ENCODE data around the gene SAMHD1. TPM values are rescaled to one million over a fixed set of nuclear protein-coding genes. Genes with fewer than 3 reads are reported as not detected.

SAMHD1 gene
- total RNA-seq, 1 donor = 32.6 TPM

DNA sequence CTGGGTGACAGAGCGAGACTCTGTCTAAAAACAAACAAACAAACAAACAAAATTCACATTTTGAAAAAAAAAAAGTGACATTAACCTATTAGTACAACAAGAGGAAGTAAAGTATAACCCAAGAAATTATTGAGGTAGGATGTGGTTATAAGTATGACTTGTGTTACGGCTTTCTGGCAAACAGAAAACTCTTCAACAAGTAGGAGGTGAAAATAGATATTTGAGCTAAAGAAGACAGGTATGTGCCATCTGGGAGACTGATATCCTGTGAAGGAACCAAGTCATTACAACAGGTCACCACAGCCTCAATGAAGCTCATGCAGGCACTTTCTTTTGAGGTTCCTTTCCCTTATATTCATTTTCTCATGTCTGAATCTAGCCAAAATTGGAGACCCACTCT is 46.8 kb downstream of the SAMHD1 start:
- H3K9me3 ChIP-seq (ENCODE audit: low read depth, low read length) = no peaks in the 10 kb centered on the region
- no peak overlapping the region for H2AFZ ChIP-seq (ENCODE audit: low read length)
- H4K20me1 ChIP-seq (ENCODE audit: insufficient read depth, low read length) = no peaks in the 10 kb centered on the region
- H3K4me1 ChIP-seq (ENCODE audit: insufficient read depth, low read length) = no peaks in the 10 kb centered on the region
- no peaks in the 10 kb centered on the region for H3K79me2 ChIP-seq (ENCODE audit: insufficient read depth, low read length)
- H3K27me3 ChIP-seq (ENCODE audit: insufficient read depth, low read length) = no peaks in the 10 kb centered on the region
- no peaks in the 10 kb centered on the region for H3K36me3 ChIP-seq (ENCODE audit: insufficient read depth, low read length)
- no peak overlapping the region for H3K27ac ChIP-seq (ENCODE audit: low read depth, low read length)
- DNase-seq (ENCODE audit: insufficient read length, low spot score, missing footprints) = no peak
- no peak overlapping the region for H3K4me2 ChIP-seq (ENCODE audit: insufficient read depth, low read length)
- TF ChIP-seq, protein P1, sequence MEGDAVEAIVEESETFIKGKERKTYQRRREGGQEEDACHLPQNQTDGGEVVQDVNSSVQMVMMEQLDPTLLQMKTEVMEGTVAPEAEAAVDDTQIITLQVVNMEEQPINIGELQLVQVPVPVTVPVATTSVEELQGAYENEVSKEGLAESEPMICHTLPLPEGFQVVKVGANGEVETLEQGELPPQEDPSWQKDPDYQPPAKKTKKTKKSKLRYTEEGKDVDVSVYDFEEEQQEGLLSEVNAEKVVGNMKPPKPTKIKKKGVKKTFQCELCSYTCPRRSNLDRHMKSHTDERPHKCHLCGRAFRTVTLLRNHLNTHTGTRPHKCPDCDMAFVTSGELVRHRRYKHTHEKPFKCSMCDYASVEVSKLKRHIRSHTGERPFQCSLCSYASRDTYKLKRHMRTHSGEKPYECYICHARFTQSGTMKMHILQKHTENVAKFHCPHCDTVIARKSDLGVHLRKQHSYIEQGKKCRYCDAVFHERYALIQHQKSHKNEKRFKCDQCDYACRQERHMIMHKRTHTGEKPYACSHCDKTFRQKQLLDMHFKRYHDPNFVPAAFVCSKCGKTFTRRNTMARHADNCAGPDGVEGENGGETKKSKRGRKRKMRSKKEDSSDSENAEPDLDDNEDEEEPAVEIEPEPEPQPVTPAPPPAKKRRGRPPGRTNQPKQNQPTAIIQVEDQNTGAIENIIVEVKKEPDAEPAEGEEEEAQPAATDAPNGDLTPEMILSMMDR (IDR thresholded peaks at IDR 0.05; ENCODE audit: extremely low read depth, low read depth, low read length) = no peak
- no peak overlapping the region for H3K4me3 ChIP-seq (ENCODE audit: insufficient read depth, low read length)

DNA sequence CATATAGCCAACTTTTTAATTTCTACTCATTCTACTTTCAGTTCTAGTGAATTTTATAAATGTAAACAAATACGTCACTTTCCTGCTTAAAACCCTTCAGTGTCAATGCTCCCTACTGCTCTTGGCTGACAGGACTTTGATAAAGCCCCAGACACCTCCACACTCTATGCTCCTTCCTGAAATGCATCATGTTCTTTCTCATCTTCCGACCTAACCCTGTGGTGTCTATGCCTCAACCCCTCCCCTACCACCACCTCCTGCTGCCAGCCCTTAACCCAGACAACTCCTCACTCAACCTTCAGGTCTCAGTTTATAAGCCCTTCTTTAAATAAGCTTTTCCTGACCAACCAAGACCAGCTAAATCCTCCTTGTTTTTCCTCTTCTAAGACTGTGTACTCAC is 56.5 kb downstream of the SAMHD1 start:
- H2AFZ ChIP-seq (ENCODE audit: low read length) = no peak overlapping the region
- H3K9me3 ChIP-seq (ENCODE audit: low read depth, low read length) = no peaks in the 10 kb centered on the region
- no peak overlapping the region for H3K4me3 ChIP-seq (ENCODE audit: insufficient read depth, low read length)
- no peaks in the 10 kb centered on the region for H3K27me3 ChIP-seq (ENCODE audit: insufficient read depth, low read length)
- peaks cover 5% of the 10 kb centered on the region for H3K4me1 ChIP-seq (ENCODE audit: insufficient read depth, low read length)
- no peak for DNase-seq (ENCODE audit: insufficient read length, low spot score, missing footprints)
- H3K27ac ChIP-seq (ENCODE audit: low read depth, low read length) = no peak overlapping the region
- H3K79me2 ChIP-seq (ENCODE audit: insufficient read depth, low read length) = no peaks in the 10 kb centered on the region
- H3K36me3 ChIP-seq (ENCODE audit: insufficient read depth, low read length) = no peaks in the 10 kb centered on the region
- no peaks in the 10 kb centered on the region for H4K20me1 ChIP-seq (ENCODE audit: insufficient read depth, low read length)
- TF ChIP-seq, protein P1 (IDR thresholded peaks at IDR 0.05; ENCODE audit: extremely low read depth, low read depth, low read length) = no peak
- H3K4me2 ChIP-seq (ENCODE audit: insufficient read depth, low read length) = no peak overlapping the region

DNA sequence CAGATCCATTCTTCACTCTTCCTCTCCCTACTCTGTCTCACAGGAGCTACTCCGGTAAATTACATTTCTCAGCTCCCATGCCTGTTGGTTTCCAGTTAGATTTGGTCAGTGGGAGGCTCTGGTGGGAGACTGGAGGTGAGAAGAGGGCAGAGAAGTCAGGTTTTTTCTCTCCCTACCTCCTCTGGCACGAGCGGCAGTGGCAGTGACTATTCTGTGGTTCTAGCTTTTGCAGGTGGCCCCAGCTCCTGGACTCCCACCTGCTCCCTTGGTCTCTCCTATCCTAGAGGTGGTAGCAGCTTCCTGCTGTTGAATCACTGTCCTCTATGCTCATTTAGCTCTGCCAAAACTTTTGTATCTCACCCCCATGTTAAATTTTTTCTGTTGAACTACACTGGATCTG is 57.7 kb downstream of the SAMHD1 start:
- H3K4me3 ChIP-seq (ENCODE audit: insufficient read depth, low read length) = no peak overlapping the region
- TF ChIP-seq, protein P1 (IDR thresholded peaks at IDR 0.05; ENCODE audit: extremely low read depth, low read depth, low read length) = no peak
- no peaks in the 10 kb centered on the region for H3K79me2 ChIP-seq (ENCODE audit: insufficient read depth, low read length)
- H3K4me2 ChIP-seq (ENCODE audit: insufficient read depth, low read length) = no peak overlapping the region
- no peak for DNase-seq (ENCODE audit: insufficient read length, low spot score, missing footprints)
- no peaks in the 10 kb centered on the region for H3K36me3 ChIP-seq (ENCODE audit: insufficient read depth, low read length)
- no peaks in the 10 kb centered on the region for H3K9me3 ChIP-seq (ENCODE audit: low read depth, low read length)
- H3K27ac ChIP-seq (ENCODE audit: low read depth, low read length) = no peak overlapping the region
- H3K27me3 ChIP-seq (ENCODE audit: insufficient read depth, low read length) = no peaks in the 10 kb centered on the region
- no peaks in the 10 kb centered on the region for H3K4me1 ChIP-seq (ENCODE audit: insufficient read depth, low read length)
- no peaks in the 10 kb centered on the region for H4K20me1 ChIP-seq (ENCODE audit: insufficient read depth, low read length)
- H2AFZ ChIP-seq (ENCODE audit: low read length) = no peak overlapping the region

DNA sequence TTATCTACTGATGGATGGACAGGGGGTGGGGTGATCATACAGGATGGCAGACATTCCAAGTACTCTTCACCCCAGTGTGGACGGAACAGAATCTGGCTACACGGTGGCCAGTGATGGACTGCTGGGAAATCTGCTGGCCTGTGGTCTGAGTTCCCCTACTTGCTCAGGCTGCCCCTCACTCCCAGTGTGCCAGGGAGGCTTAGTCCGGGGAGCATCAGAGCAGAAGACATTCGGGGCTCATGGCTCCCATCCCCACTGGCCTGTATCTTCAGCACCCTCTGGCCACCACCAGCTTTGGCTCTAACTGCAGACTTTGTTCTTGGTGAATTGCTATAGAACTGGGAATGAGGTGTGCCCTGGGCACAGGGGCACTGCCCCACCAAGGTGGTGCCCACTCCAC is 60.3 kb downstream of the SAMHD1 start:
- no peak for DNase-seq (ENCODE audit: insufficient read length, low spot score, missing footprints)
- H3K4me3 ChIP-seq (ENCODE audit: insufficient read depth, low read length) = no peak overlapping the region
- TF ChIP-seq, protein P1 (IDR thresholded peaks at IDR 0.05; ENCODE audit: extremely low read depth, low read depth, low read length) = no peak
- H3K27ac ChIP-seq (ENCODE audit: low read depth, low read length) = no peak overlapping the region
- no peaks in the 10 kb centered on the region for H4K20me1 ChIP-seq (ENCODE audit: insufficient read depth, low read length)
- no peak overlapping the region for H2AFZ ChIP-seq (ENCODE audit: low read length)
- H3K27me3 ChIP-seq (ENCODE audit: insufficient read depth, low read length) = no peaks in the 10 kb centered on the region
- no peaks in the 10 kb centered on the region for H3K9me3 ChIP-seq (ENCODE audit: low read depth, low read length)
- H3K4me2 ChIP-seq (ENCODE audit: insufficient read depth, low read length) = no peak overlapping the region
- H3K36me3 ChIP-seq (ENCODE audit: insufficient read depth, low read length) = no peaks in the 10 kb centered on the region
- no peaks in the 10 kb centered on the region for H3K79me2 ChIP-seq (ENCODE audit: insufficient read depth, low read length)
- peaks cover 7% of the 10 kb centered on the region for H3K4me1 ChIP-seq (ENCODE audit: insufficient read depth, low read length)

All from osteoblast (primary cell).